HCT116 (cell line): Measurements from ENCODE around the gene PATL1. TPM values are rescaled to one million over a fixed set of nuclear protein-coding genes. Genes with fewer than 3 reads are reported as not detected.

Experiments used
- ATAC-seq: fragments of 200-7000 bp; cut with Tn5 transposase; 2 replicates; pipeline ENCODE4 v1.9.1; 2020; ENCODE audit warnings: mild to moderate bottlenecking, moderate library complexity
- BruUV-seq: library from RNA; stranded (reverse); fragments of 400-500 nt; replicated peaks from 2 replicates; lab custom pipeline; 2021; lab: Mats Ljungman, UMichigan
- CTCF ChIA-PET: fragments of 300-600 bp; sonication (Branson Sonifier 250); formaldehyde crosslinking; loops from one replicate; lab custom pipeline; 2021; ENCODE audit warnings: antibody characterized with exemption; lab: Charles Lee
- POLR2A ChIA-PET: fragments of 300-600, 350-600 bp; sonication (Branson Sonifier 250); formaldehyde crosslinking; loops from one replicate; lab custom pipeline; 2021; ENCODE audit warnings: antibody characterized with exemption; lab: Charles Lee
- RAD21 ChIA-PET, 2 experiments: fragments of 300-600 bp; sonication (Branson Sonifier 250); formaldehyde crosslinking; loops; one replicate each; lab custom pipeline; 2023; ENCODE audit warnings: low total read pairs in 2 of 2; ENCODE audit not compliant: uncharacterized antibody in 2 of 2, unreplicated experiment in 2 of 2, low non-redundant PET in 1 of 2; lab: Charles Lee
- DNase-seq: peaks from one replicate; pipeline ENCODE4 v3.0.0-alpha.2; 2010; ENCODE audit warnings: low read depth, low spot score
- H2AFZ ChIP-seq: fragments of 200-600 bp; shearing (Covaris generic), sonication (generic); 2 replicates; pipeline ENCODE4 v1.6.1; 2017; ENCODE audit warnings: low read depth, mixed run types, mixed read lengths, antibody characterized with exemption, low read length; ENCODE audit not compliant: poor library complexity, severe bottlenecking
- H3K27ac ChIP-seq: 2 replicates; pipeline ENCODE4 v1.5.1; 2012; ENCODE audit warnings: low read depth, low read length
- H3K27me3 ChIP-seq: fragments of 200-600 bp; sonication (generic); 2 replicates; pipeline ENCODE4 v1.6.1; 2016; ENCODE audit warnings: mixed run types, low read length, mixed read lengths; ENCODE audit not compliant: insufficient read depth
- H3K36me3 ChIP-seq, 2 experiments: fragments of 200-500 bp in 1 of 2; fragments of 200-600 bp in 1 of 2; sonication (Bioruptor generic) in 1 of 2; sonication (generic) in 1 of 2; 2 replicates each; pipeline versions ENCODE4 v1.5.1 to v1.6.1; 2014 to 2016; ENCODE audit warnings: low read length in 2 of 2, inconsistent platforms in 1 of 2, mixed read lengths in 1 of 2, mixed run types in 1 of 2; ENCODE audit not compliant: insufficient read depth in 2 of 2, control insufficient read depth in 1 of 2
- H3K4me1 ChIP-seq, 2 experiments: fragments of 200-600 bp in 1 of 2; sonication (generic) in 1 of 2; 2 replicates each; pipeline versions ENCODE4 v1.5.1 to v1.6.1; 2012 to 2017; ENCODE audit warnings: low read length in 2 of 2, inconsistent platforms in 1 of 2, mild to moderate bottlenecking in 1 of 2, mixed read lengths in 1 of 2, mixed run types in 1 of 2, moderate library complexity in 1 of 2; ENCODE audit not compliant: insufficient read depth in 2 of 2, control insufficient read depth in 1 of 2
- H3K4me2 ChIP-seq: fragments of 200-600 bp; sonication (generic); 2 replicates; pipeline ENCODE4 v1.6.1; 2017; ENCODE audit warnings: mixed run types, low read length, mixed read lengths
- H3K4me3 ChIP-seq, 2 experiments: fragments of 200-600 bp in 1 of 2; sonication (generic) in 1 of 2; replicated peaks in 1 of 2; 2 replicates each; pipeline ENCODE4 v1.5.1; 2011 to 2016; ENCODE audit warnings: low read length in 2 of 2, control low read depth in 1 of 2, low read depth in 1 of 2, mild to moderate bottlenecking in 1 of 2, mixed read lengths in 1 of 2, mixed run types in 1 of 2
- H3K79me2 ChIP-seq: fragments of 200-600 bp; sonication (generic); 2 replicates; pipeline ENCODE4 v1.6.1; 2017; ENCODE audit warnings: mild to moderate bottlenecking, mixed run types, low read length, moderate library complexity, mixed read lengths; ENCODE audit not compliant: insufficient read depth
- H3K9ac ChIP-seq: fragments of 200-600 bp; sonication (generic); 2 replicates; pipeline ENCODE4 v1.6.1; 2016; ENCODE audit warnings: low read length, mixed read lengths
- H3K9me2 ChIP-seq: fragments of 200-600 bp; sonication (generic), shearing (Covaris generic); 2 replicates; pipeline ENCODE4 v1.6.1; 2017; ENCODE audit warnings: mixed run types, mild to moderate bottlenecking, moderate library complexity; ENCODE audit not compliant: insufficient read depth
- H3K9me3 ChIP-seq, 2 experiments: fragments of 200-500 bp in 1 of 2; fragments of 200-600 bp in 1 of 2; sonication (Bioruptor generic) in 1 of 2; sonication (generic) in 1 of 2; 2 replicates each; pipeline ENCODE4 v1.6.1; 2014 to 2017; ENCODE audit warnings: low read length in 2 of 2, mixed read lengths in 2 of 2, inconsistent platforms in 1 of 2, low read depth in 1 of 2, mild to moderate bottlenecking in 1 of 2, mixed run types in 1 of 2, moderate library complexity in 1 of 2; ENCODE audit not compliant: control insufficient read depth in 1 of 2, insufficient read depth in 1 of 2
- H4K20me1 ChIP-seq: fragments of 200-600 bp; sonication (generic), shearing (Covaris generic); 2 replicates; pipeline ENCODE4 v1.6.1; 2017; ENCODE audit warnings: mixed run types, mild to moderate bottlenecking, moderate library complexity; ENCODE audit not compliant: insufficient read depth
- CBX3 ChIP-seq: IDR thresholded peaks from 2 replicates; pipeline ENCODE4 v1.6.1; 2012; ENCODE audit warnings: low read depth
- CEBPB ChIP-seq: IDR thresholded peaks from 2 replicates; pipeline ENCODE4 v1.6.1; 2012; ENCODE audit warnings: low read depth
- CTCF ChIP-seq, 3 experiments: fragments of 200-600 bp in 1 of 3; sonication (generic) in 1 of 3; IDR thresholded peaks in 2 of 3; conservative IDR thresholded peaks in 1 of 3; 2 replicates each; pipeline ENCODE4 v1.5.1; 2012 to 2017; ENCODE audit warnings: low read depth in 2 of 3, low read length in 2 of 3, antibody characterized with exemption in 1 of 3, borderline replicate concordance in 1 of 3, control low read depth in 1 of 3, mild to moderate bottlenecking in 1 of 3, mixed read lengths in 1 of 3, mixed run types in 1 of 3, moderate library complexity in 1 of 3; ENCODE audit not compliant: insufficient read depth in 1 of 3
- EGR1 ChIP-seq: IDR thresholded peaks from 2 replicates; pipeline ENCODE4 v1.6.1; 2012; ENCODE audit warnings: low read depth
- EZH2phosphoT487 ChIP-seq: fragments of 200-600 bp; IDR thresholded peaks from 2 replicates; pipeline ENCODE4 v1.6.1; 2018; ENCODE audit warnings: antibody characterized with exemption, borderline replicate concordance
- FOSL1 ChIP-seq: IDR thresholded peaks from 2 replicates; pipeline ENCODE4 v1.6.1; 2012; ENCODE audit warnings: low read depth
- JUND ChIP-seq: IDR thresholded peaks from 2 replicates; pipeline ENCODE4 v1.6.1; 2012
- POLR2AphosphoS5 ChIP-seq: IDR thresholded peaks from 2 replicates; pipeline ENCODE4 v1.6.1; 2011; ENCODE audit warnings: mild to moderate bottlenecking, low read depth, low read length, moderate library complexity
- RAD21 ChIP-seq: IDR thresholded peaks from 2 replicates; pipeline ENCODE4 v1.6.1; 2012; ENCODE audit warnings: low read depth, mild to moderate bottlenecking
- REST ChIP-seq: IDR thresholded peaks from 2 replicates; pipeline ENCODE4 v1.6.1; 2012; ENCODE audit warnings: low read depth
- SP1 ChIP-seq: IDR thresholded peaks from 2 replicates; pipeline ENCODE4 v1.6.1; 2012; ENCODE audit warnings: low read depth
- SRF ChIP-seq: IDR thresholded peaks from 2 replicates; pipeline ENCODE4 v1.6.1; 2012; ENCODE audit warnings: low read depth
- TCF7L2 ChIP-seq: IDR thresholded peaks from 2 replicates; pipeline ENCODE4 v1.7.0; 2011; ENCODE audit warnings: borderline replicate concordance, inconsistent platforms; ENCODE audit not compliant: insufficient read depth, insufficient read length; ENCODE audit errors: extremely low read depth
- ZBTB33 ChIP-seq: IDR thresholded peaks from 2 replicates; pipeline ENCODE4 v1.6.1; 2011; ENCODE audit warnings: mild to moderate bottlenecking, low read length, moderate library complexity; ENCODE audit not compliant: insufficient replicate concordance; ENCODE audit errors: extremely low read depth
- ZFX ChIP-seq: fragments of 450-650 bp; IDR thresholded peaks from 2 replicates; pipeline ENCODE4 v1.6.1; 2017
- ZNF274 ChIP-seq: fragments of 200-500 bp; sonication (Bioruptor generic); IDR thresholded peaks from 2 replicates; pipeline ENCODE4 v1.6.1; 2014; ENCODE audit warnings: mild to moderate bottlenecking, low read depth, low read length, inconsistent platforms
- intact Hi-C: fragments of 100-400 bp; cut with micrococcal nuclease; formaldehyde crosslinking; loops from 2 replicates; pipeline ENCODE4 v1.10.0; 2022
- total RNA-seq: library from RNA; stranded (reverse); gene quantifications from one replicate; pipeline ENCODE4 v1.2.1, GENCODE V29; 2021; ENCODE audit not compliant: unreplicated experiment
- TF ChIP-seq, protein P1 (sequence below): IDR thresholded peaks from 2 replicates; pipeline ENCODE4 v1.6.1; 2012
- TF ChIP-seq, protein P2 (sequence below): IDR thresholded peaks from 2 replicates; pipeline ENCODE4 v1.6.1; 2012

Gene PATL1
- total RNA-seq, 1 experiment from 2014 or later, result 37.6 TPM

DNA sequence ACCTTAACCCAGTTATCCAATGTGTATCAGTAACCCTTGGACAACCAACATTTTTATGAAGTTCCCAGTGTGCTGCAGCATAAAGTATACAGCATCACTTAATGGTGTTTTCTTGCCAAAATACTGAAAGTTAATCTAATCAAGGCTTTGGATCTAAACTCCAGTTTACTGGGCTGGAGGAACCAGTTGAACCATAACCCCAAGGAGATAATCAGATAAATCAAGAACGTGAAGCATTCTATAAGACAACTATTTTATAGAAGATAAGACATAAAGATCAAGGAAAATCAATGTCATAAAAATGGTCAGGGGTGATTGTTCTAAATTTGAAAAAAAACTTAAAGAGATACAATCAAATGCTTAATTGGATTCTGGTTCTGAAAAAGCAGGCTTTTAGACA lies 51.0 kb downstream of the PATL1 start:
- Histone ChIP-seq H3K9me3 (no peaks in the 10 kb centered on the region), H4K20me1 (no peaks in the 10 kb centered on the region), H3K4me1 (peaks cover 10 to 22% of the 10 kb centered on the region in 2 experiments), H3K79me2 (peaks cover 23% of the 10 kb centered on the region), H3K27me3 (no peaks in the 10 kb centered on the region), H3K4me3 (no peak overlapping the region), H3K36me3 (peaks cover 0 to 2% of the 10 kb centered on the region in 2 experiments; a peak in 1 of 4 replicates), H3K4me2 (no peak overlapping the region), H3K9ac (no peak overlapping the region), H2AFZ (no peak overlapping the region)
- ATAC-seq (no peak), DNase-seq (no peak)
- ChIA-PET CTCF (no interaction called here), RAD21 (no interaction called here), POLR2A (no interaction called here)
- intact Hi-C loops, result loop anchor here (5.0 kb wide), 2 partner anchors 51 to 81 kb away; no protein-coding TSS in a partner anchor
- no TSS peak for BruUV-seq
- TF ChIP-seq ZBTB33, result no peak
- no peak for TF ChIP-seq TCF7L2
- no peak for TF ChIP-seq EZH2phosphoT487
- no peak for TF ChIP-seq FOSL1
- no peak for TF ChIP-seq REST
- TF ChIP-seq CBX3, result no peak
- TF ChIP-seq CTCF (IDR thresholded peaks at IDR 0.05 in 2 of 3, conservative IDR thresholded peaks at IDR 0.05 in 1 of 3; ENCODE audit: borderline replicate concordance in 1 of 3, insufficient read depth in 1 of 3, low read depth in 2 of 3, low read length in 2 of 3), result no peak
- TF ChIP-seq EGR1, result no peak
- TF ChIP-seq, protein P1, sequence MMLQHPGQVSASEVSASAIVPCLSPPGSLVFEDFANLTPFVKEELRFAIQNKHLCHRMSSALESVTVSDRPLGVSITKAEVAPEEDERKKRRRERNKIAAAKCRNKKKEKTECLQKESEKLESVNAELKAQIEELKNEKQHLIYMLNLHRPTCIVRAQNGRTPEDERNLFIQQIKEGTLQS, result no peak
- no peak for TF ChIP-seq JUND
- no peak for TF ChIP-seq SP1
- no peak for TF ChIP-seq ZNF274
- no peak for TF ChIP-seq ZFX
- no peak for TF ChIP-seq SRF
- TF ChIP-seq POLR2AphosphoS5, result no peak
- TF ChIP-seq CEBPB, result no peak
- TF ChIP-seq RAD21, result no peak
- TF ChIP-seq, protein P2, sequence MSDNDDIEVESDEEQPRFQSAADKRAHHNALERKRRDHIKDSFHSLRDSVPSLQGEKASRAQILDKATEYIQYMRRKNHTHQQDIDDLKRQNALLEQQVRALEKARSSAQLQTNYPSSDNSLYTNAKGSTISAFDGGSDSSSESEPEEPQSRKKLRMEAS, result no peak
- TF ChIP-seq, all 23 proteins: peak for 0
- Histone ChIP-seq H3K9me2 (no peaks in the 10 kb centered on the region), H3K27ac (no peak overlapping the region)
